Endothelial cell (in vitro differentiated cells): Measurements from ENCODE around the gene SKAP1. TPM values are rescaled to one million over a fixed set of nuclear protein-coding genes. Genes with fewer than 3 reads are reported as not detected.
"Not testable (repeated sequence)": the region's sequence is repeated elsewhere in the genome, so short reads cannot be mapped to it uniquely, and the experiment has no call there.

Experiments used
- DNase-seq: peaks from one replicate; pipeline ENCODE4 v3.0.0; 2021; ENCODE audit warnings: low spot score
- H3K27ac Mint-ChIP-seq: one replicate; pipeline ENCODE4 v1.8.0; 2021; ENCODE audit warnings: mixed read lengths, inconsistent platforms; ENCODE audit not compliant: unreplicated experiment
- H3K27me3 Mint-ChIP-seq: one replicate; pipeline ENCODE4 v1.8.0; 2021; ENCODE audit warnings: mild to moderate bottlenecking, moderate library complexity, mixed read lengths, inconsistent platforms; ENCODE audit not compliant: unreplicated experiment
- H3K36me3 Mint-ChIP-seq: one replicate; pipeline ENCODE4 v1.8.0; 2021; ENCODE audit warnings: mild to moderate bottlenecking, low read depth, mixed read lengths, inconsistent platforms; ENCODE audit not compliant: unreplicated experiment
- H3K4me1 Mint-ChIP-seq: one replicate; pipeline ENCODE4 v1.8.0; 2021; ENCODE audit warnings: mild to moderate bottlenecking, mixed read lengths, inconsistent platforms; ENCODE audit not compliant: unreplicated experiment
- H3K4me3 Mint-ChIP-seq: one replicate; pipeline ENCODE4 v1.8.0; 2021; ENCODE audit warnings: mild to moderate bottlenecking, mixed read lengths, inconsistent platforms; ENCODE audit not compliant: unreplicated experiment
- H3K9me3 Mint-ChIP-seq: one replicate; pipeline ENCODE4 v1.8.0; 2021; ENCODE audit warnings: mixed read lengths, inconsistent platforms; ENCODE audit not compliant: unreplicated experiment
- total RNA-seq: library from RNA; stranded (reverse); fragmentation: NEBNext Ultra II Directional; extraction: Animal tissue kit (Norgen Biotek cat#: 25700); gene quantifications from one replicate; pipeline ENCODE4 v1.2.1, GENCODE V29; 2021; ENCODE audit not compliant: unreplicated experiment
- TF ChIP-seq, protein P1 (sequence below): fragments of 200-600 bp; sonication (generic); IDR thresholded peaks from one replicate; pipeline ENCODE4 v1.5.0; 2021; ENCODE audit warnings: antibody characterized with exemption; ENCODE audit not compliant: unreplicated experiment

The SKAP1 gene
- total RNA-seq, 1 donor from 2014 or later: 2.1 TPM

DNA sequence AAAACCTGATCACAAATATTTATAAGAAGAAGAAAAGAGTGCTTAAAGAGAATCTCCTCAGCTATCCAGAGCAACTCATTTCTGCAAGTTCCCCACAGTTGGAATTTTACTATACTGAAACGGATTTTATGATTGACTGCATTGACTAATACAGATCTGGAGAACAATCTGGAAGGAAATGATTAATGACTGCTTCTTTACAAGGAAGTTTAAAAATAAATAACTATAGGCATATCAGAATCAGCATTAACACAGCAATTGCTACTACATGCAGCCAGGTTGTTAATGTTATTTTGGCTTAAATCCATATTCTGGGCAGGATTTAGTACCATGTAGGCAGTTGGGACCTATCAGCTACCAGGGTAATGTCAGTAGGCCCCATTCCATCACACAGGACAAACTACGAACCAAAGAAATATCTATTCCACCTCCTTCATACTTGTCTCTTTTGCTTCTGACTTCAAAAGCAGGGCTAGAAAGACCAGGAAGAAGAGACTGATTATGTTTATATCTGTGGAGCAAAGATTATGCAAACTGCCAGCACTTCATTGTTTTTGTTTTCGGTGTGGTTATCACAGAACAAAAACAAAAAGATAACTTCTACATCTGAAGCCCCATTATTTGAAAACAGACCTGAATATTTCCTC lies 3.9 kb downstream of the SKAP1 start:
- Mint-ChIP-seq H3K4me3 (no peak overlapping the region), H3K4me1 (peaks cover 34% of the 10 kb centered on the region), H3K27ac (no peak overlapping the region), H3K36me3 (no peaks in the 10 kb centered on the region), H3K9me3 (no peaks in the 10 kb centered on the region), H3K27me3 (peaks cover 6% of the 10 kb centered on the region)
- TF ChIP-seq, protein P1, sequence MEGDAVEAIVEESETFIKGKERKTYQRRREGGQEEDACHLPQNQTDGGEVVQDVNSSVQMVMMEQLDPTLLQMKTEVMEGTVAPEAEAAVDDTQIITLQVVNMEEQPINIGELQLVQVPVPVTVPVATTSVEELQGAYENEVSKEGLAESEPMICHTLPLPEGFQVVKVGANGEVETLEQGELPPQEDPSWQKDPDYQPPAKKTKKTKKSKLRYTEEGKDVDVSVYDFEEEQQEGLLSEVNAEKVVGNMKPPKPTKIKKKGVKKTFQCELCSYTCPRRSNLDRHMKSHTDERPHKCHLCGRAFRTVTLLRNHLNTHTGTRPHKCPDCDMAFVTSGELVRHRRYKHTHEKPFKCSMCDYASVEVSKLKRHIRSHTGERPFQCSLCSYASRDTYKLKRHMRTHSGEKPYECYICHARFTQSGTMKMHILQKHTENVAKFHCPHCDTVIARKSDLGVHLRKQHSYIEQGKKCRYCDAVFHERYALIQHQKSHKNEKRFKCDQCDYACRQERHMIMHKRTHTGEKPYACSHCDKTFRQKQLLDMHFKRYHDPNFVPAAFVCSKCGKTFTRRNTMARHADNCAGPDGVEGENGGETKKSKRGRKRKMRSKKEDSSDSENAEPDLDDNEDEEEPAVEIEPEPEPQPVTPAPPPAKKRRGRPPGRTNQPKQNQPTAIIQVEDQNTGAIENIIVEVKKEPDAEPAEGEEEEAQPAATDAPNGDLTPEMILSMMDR: no peak
- DNase-seq: no peak

DNA sequence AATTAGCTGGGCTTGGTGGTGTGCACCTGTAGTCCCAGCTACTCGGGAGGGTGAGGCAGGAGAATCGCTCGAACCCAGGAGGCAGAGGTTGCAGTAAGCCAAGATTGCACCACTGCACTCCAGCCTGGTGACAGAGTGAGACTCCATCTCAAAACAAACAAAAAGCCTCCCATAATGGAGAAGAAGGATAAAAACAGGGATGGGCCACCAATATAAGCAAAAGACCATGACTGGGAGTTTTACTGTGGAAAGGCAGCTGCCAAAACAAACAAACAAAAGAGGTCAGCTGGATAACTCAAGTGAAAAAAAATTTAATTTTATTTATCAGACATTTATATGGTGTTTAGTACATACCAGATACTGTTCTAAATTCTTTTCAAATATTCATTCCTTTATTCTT lies 8.0 kb downstream of the SKAP1 start:
- not testable (repeated sequence) for H3K4me3 Mint-ChIP-seq, H3K36me3 Mint-ChIP-seq, H3K9me3 Mint-ChIP-seq, H3K27ac Mint-ChIP-seq, H3K27me3 Mint-ChIP-seq, DNase-seq
- peaks cover 13% of the 10 kb centered on the region for H3K4me1 Mint-ChIP-seq

DNA sequence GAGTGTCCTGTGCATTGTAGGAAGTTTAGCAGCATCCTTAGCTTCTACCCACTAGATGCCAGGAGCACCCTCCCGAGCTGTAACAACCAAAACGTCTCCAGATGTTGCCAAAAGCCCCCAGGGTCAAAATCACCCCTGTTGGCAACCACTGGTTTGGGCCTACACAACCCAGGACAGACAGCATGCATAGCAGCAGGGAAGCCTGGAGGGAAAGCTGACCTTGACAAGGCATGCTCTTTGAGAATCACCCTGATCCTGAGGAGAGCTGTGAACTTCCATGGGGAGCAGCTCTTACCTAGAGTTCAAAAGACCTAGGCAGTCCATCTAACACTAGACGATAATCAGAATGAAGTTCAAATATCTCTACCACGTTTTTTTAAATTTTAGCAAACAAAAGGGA lies 9.2 kb downstream of the SKAP1 start:
- Mint-ChIP-seq H3K36me3 (no peaks in the 10 kb centered on the region), H3K4me1 (peaks cover under 1% of the 10 kb centered on the region), H3K9me3 (no peaks in the 10 kb centered on the region), H3K27ac (no peak overlapping the region), H3K4me3 (no peak overlapping the region), H3K27me3 (no peaks in the 10 kb centered on the region)
- no peak for DNase-seq
- TF ChIP-seq, protein P1: no peak

DNA sequence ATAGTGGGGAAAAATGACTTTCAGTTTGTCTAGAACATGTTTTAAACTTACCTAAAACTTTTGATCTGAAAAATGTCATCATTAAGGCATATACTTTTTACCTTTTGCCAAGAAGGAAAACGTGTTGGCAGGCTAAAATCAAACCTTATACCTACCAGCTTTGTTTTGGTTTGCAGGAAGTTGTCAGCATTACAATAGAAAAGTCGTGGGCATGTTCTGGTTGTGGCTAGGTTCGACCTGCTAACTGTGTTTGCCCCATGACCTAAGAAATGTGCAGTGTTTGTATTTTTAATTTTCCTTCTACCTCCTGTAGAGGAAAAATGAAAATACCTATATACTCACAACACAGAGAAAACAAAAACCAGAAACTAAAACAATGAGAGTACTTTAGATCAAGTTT lies 13.0 kb downstream of the SKAP1 start:
- no peak for DNase-seq
- Mint-ChIP-seq H3K27ac (no peak overlapping the region), H3K4me1 (peaks cover 19% of the 10 kb centered on the region), H3K9me3 (no peaks in the 10 kb centered on the region), H3K4me3 (no peak overlapping the region), H3K36me3 (no peaks in the 10 kb centered on the region), H3K27me3 (no peaks in the 10 kb centered on the region)
- TF ChIP-seq, protein P1: no peak

DNA sequence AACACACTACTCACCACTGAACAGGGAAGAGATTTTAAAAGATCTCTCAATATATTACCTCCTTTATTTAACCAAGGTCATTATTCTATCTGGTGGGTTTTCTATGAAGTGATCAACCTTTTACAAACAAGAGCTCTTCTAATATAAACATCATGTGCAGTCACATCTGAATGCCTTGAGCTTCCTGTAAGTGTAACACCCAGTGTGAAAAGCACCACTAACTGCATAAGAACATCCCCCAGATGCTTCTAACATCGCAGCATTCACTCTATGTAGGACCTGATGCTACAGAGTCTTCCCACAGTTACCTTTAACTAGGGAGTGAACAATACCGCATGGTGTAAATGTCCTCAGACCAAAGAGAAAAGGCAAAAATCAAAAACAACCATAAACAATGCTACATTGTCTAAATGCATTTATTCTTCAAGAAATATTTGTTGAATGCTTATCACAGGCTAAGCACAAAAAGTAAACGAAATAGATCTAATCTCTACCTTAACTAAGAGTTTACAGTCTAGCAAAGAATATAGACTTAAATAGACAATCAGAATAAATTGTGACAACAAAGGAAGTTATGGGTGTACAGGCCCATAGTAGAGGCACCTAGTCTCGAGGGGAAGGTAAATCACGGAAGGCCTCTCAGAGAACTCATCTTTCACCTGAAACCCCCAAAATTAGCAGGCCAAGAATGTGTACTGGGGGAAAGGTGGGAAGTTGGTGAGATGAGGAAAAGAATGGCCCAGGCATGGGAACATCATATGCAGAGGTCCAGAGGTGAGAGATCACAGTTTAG lies 16.2 kb downstream of the SKAP1 start:
- Mint-ChIP-seq H3K36me3 (no peaks in the 10 kb centered on the region), H3K27ac (no peak overlapping the region), H3K27me3 (no peaks in the 10 kb centered on the region), H3K9me3 (no peaks in the 10 kb centered on the region), H3K4me3 (no peak overlapping the region), H3K4me1 (peaks cover 19% of the 10 kb centered on the region)
- TF ChIP-seq, protein P1: no peak
- no peak for DNase-seq
